ENCODE results near the gene FYN. TPM values are rescaled to one million over a fixed set of nuclear protein-coding genes. Genes with fewer than 3 reads are reported as not detected.

The FYN gene
- total RNA-seq, 4 donors from 2014 or later = 37.8 to 65.8 (median 53.8) TPM

- H3K27ac ChIP-seq (replicated peaks in 1 of 4) = no peak overlapping the region
- TF ChIP-seq EP300 (IDR thresholded peaks at IDR 0.05) (no peak), POLR2A (IDR thresholded peaks at IDR 0.05; ENCODE audit: low read depth) (no peak), POLR2AphosphoS5 (IDR thresholded peaks at IDR 0.05) (no peak), CTCF (IDR thresholded peaks at IDR 0.05) (no peak)
- WGBS = 43% methylated on average over 5 of the region's 5 CpGs
- no peaks in the 10 kb centered on the region for H3K27me3 ChIP-seq
- no peaks in the 10 kb centered on the region for H3K9me3 ChIP-seq
- H3K4me1 ChIP-seq = peaks cover 0 to 4% (median 0%) of the 10 kb centered on the region in 4 donors
- intact Hi-C loops (cut with DNase I) = no loop called here
- no peaks in the 10 kb centered on the region for H3K36me3 ChIP-seq
- no peak overlapping the region for H3K4me3 ChIP-seq
- DNase-seq (ENCODE audit: extremely low spot score) = no peak
Measured at GRCh38 chr6:111918825-111919224, 45.6 kb upstream of the FYN start.

- TF ChIP-seq POLR2AphosphoS5 (IDR thresholded peaks at IDR 0.05) = no peak
- no peak for TF ChIP-seq CTCF (IDR thresholded peaks at IDR 0.05)
- TF ChIP-seq POLR2A (IDR thresholded peaks at IDR 0.05; ENCODE audit: low read depth) = no peak
- TF ChIP-seq EP300 (IDR thresholded peaks at IDR 0.05) = no peak
- intact Hi-C loops (cut with DNase I) = no loop called here
- no peaks in the 10 kb centered on the region for H3K27me3 ChIP-seq
- no peaks in the 10 kb centered on the region for H3K9me3 ChIP-seq
- H3K36me3 ChIP-seq = no peaks in the 10 kb centered on the region
- no peak overlapping the region for H3K4me3 ChIP-seq
- H3K4me1 ChIP-seq = peaks cover 0 to 4% (median 0%) of the 10 kb centered on the region in 4 donors
- H3K27ac ChIP-seq (replicated peaks in 1 of 4) = no peak overlapping the region
- DNase-seq (ENCODE audit: extremely low spot score) = no peak
Measured at GRCh38 chr6:111916747-111917146, 43.5 kb upstream of the FYN start.

- H3K27ac ChIP-seq (replicated peaks in 1 of 4) = no peak overlapping the region
- no peak for TF ChIP-seq CTCF (IDR thresholded peaks at IDR 0.05)
- TF ChIP-seq POLR2A (IDR thresholded peaks at IDR 0.05; ENCODE audit: low read depth) = no peak
- H3K4me1 ChIP-seq = peaks cover 0 to 4% (median 0%) of the 10 kb centered on the region in 4 donors
- no peaks in the 10 kb centered on the region for H3K27me3 ChIP-seq
- no peaks in the 10 kb centered on the region for H3K9me3 ChIP-seq
- DNase-seq (ENCODE audit: extremely low spot score) = no peak
- intact Hi-C loops (cut with DNase I) = no loop called here
- WGBS = 96% methylated on average over 1 of the region's 1 CpG
- H3K4me3 ChIP-seq = no peak overlapping the region
- H3K36me3 ChIP-seq = no peaks in the 10 kb centered on the region
Measured at GRCh38 chr6:111914617-111915016, 41.4 kb upstream of the FYN start.

- no peaks in the 10 kb centered on the region for H3K9me3 ChIP-seq
- no peaks in the 10 kb centered on the region for H3K36me3 ChIP-seq
- H3K4me1 ChIP-seq = no peaks in the 10 kb centered on the region
- no peak for DNase-seq (ENCODE audit: extremely low spot score)
- WGBS = 96% methylated on average over 2 of the region's 2 CpGs
- no peak overlapping the region for H3K27ac ChIP-seq (replicated peaks in 1 of 4)
- TF ChIP-seq EP300 (IDR thresholded peaks at IDR 0.05) = no peak
- intact Hi-C loops (cut with DNase I) = no loop called here
- no peak overlapping the region for H3K4me3 ChIP-seq
- H3K27me3 ChIP-seq = no peaks in the 10 kb centered on the region
Measured at GRCh38 chr6:111912904-111913303, 39.7 kb upstream of the FYN start.

GRCh38 chr6:111911428-111911827 lies 38.2 kb upstream of the FYN start:
- H3K4me1 ChIP-seq = no peaks in the 10 kb centered on the region
- H3K9me3 ChIP-seq = no peaks in the 10 kb centered on the region
- DNase-seq (ENCODE audit: extremely low spot score) = no peak
- WGBS = 59% methylated on average over 7 of the region's 7 CpGs
- no peak overlapping the region for H3K27ac ChIP-seq (replicated peaks in 1 of 4)
- H3K4me3 ChIP-seq = no peak overlapping the region
- H3K27me3 ChIP-seq = no peaks in the 10 kb centered on the region
- no peaks in the 10 kb centered on the region for H3K36me3 ChIP-seq
- intact Hi-C loops (cut with DNase I) = no loop called here
- TF ChIP-seq POLR2A (IDR thresholded peaks at IDR 0.05; ENCODE audit: low read depth) (no peak), CTCF (IDR thresholded peaks at IDR 0.05) (no peak), EP300 (IDR thresholded peaks at IDR 0.05) (no peak), POLR2AphosphoS5 (IDR thresholded peaks at IDR 0.05) (no peak)

Data from esophagus muscularis mucosa (tissue), 4 donors.